ENCODE data around the gene CTXND1.

CTXND1 gene

GRCh38 chr15:80186597-80186996 is 65.4 kb downstream of the CTXND1 start:
- Mint-ChIP-seq H3K9me3 (no peaks in the 10 kb centered on the region), H3K4me1 (ENCODE audit: low read depth) (no peaks in the 10 kb centered on the region), H3K27ac (no peak overlapping the region), H3K4me3 (no peak overlapping the region), H3K27me3 (ENCODE audit: low read depth) (no peaks in the 10 kb centered on the region), H3K36me3 (ENCODE audit: low read depth) (peaks cover 28% of the 10 kb centered on the region)

DNA sequence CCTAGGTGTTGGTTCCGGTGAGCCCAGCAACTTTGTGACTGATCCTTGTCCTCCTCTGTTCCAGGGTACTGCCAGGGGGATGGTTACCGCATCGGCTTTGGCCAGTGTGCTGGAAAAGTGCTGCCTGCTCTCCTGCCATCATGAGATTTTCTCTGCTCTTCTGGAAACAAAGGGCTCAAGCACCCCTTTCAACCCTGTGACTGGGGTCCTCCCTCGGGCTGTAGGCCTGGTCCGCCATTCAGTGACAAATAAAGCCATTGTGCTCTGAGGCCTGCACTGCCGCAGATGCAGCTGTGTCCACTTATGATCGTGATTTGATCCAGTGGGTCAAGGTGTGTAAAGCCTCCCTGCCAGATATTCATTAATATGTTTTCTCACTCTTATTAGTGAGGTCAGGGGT is 65.9 kb downstream of the CTXND1 start:
- H3K27ac Mint-ChIP-seq = no peak overlapping the region
- H3K4me1 Mint-ChIP-seq (ENCODE audit: low read depth) = no peaks in the 10 kb centered on the region
- peaks cover 28% of the 10 kb centered on the region for H3K36me3 Mint-ChIP-seq (ENCODE audit: low read depth)
- H3K9me3 Mint-ChIP-seq = no peaks in the 10 kb centered on the region
- H3K4me3 Mint-ChIP-seq = no peak overlapping the region
- H3K27me3 Mint-ChIP-seq (ENCODE audit: low read depth) = no peaks in the 10 kb centered on the region

DNA sequence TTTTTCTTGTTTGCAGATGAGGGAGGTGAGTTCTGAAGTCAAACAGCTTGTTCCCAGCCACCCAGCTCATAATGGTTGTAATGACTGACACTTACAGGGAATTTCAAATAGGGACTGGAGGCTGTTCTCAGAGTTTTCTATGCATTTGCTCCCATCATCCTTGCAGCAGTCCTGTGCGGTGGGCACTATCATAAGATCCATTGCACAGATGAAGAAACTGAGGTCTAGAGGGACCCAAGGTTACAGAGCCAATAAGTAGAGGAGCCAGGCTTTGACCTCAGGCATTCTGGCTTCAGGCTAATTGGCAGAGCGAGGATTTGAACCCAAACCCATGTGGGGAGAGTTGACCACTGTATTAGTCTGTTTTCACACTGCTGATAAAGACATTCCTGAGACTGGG is 66.9 kb downstream of the CTXND1 start:
- no peaks in the 10 kb centered on the region for H3K4me1 Mint-ChIP-seq (ENCODE audit: low read depth)
- no peaks in the 10 kb centered on the region for H3K27me3 Mint-ChIP-seq (ENCODE audit: low read depth)
- no peak overlapping the region for H3K27ac Mint-ChIP-seq
- H3K4me3 Mint-ChIP-seq = no peak overlapping the region
- H3K9me3 Mint-ChIP-seq = no peaks in the 10 kb centered on the region
- H3K36me3 Mint-ChIP-seq (ENCODE audit: low read depth) = peaks cover 28% of the 10 kb centered on the region

DNA sequence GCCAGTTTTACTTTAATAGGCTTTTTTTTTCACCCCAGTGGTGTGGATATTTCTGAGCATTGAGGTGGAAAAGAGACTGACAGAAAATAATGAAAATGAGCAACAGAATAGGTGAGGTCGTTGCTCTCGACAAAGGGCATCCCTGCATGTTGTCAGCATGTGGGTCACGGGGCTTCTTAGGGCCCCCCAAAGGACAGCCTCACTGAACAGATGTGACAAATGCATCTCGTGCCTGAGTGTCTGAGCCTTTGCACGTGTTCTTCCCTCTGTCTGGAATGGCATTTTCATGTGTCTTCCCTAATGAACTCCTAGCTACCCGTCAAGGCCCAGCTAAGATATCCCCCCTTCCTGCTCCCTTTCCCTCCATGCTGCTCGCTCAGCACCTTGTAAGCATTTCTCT is 67.5 kb downstream of the CTXND1 start:
- Mint-ChIP-seq H3K4me1 (ENCODE audit: low read depth) (no peaks in the 10 kb centered on the region), H3K27me3 (ENCODE audit: low read depth) (no peaks in the 10 kb centered on the region), H3K27ac (no peak overlapping the region), H3K9me3 (no peaks in the 10 kb centered on the region), H3K36me3 (ENCODE audit: low read depth) (peaks cover 30% of the 10 kb centered on the region), H3K4me3 (no peak overlapping the region)

DNA sequence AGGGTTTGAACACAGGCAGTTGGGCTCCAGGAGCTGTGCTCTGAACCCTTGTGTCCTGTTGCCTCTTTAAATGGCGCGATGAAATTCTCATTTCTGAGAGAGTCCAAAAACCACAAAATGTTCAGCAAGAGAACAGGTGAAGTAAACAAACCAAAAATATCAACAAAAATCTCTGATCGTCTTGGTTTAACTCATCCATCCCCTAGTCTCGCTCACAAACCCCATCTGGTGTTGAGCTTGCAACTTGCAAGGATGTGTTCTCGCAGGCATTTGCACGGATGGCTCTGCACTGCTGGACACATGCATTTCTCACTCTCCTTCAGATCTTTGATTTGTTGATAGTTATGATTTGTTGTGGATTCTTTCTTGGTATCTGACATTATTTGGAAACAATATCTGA is 68.1 kb downstream of the CTXND1 start:
- Mint-ChIP-seq H3K27ac (no peak overlapping the region), H3K27me3 (ENCODE audit: low read depth) (no peaks in the 10 kb centered on the region), H3K36me3 (ENCODE audit: low read depth) (peaks cover 30% of the 10 kb centered on the region), H3K4me1 (ENCODE audit: low read depth) (no peaks in the 10 kb centered on the region), H3K9me3 (no peaks in the 10 kb centered on the region), H3K4me3 (no peak overlapping the region)

DNA sequence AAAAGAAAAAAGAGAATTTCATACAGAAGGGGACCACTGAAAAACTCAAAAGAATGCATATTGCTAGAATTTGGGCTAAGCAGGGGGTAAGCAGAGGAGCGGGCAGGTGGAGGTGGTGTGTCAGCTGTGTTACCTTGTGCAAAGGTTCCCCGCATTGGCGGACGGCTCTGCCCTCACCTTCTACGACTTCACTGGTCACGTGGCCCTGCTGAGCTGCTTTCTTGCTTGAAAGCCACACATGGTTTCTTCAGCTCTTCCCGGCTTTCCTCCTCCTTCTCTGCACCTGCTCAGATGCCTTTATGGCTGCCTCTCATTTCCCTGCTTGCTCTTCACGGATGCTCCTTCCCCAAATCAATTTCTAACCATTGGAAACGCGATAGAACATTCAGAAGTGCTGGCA is 68.7 kb downstream of the CTXND1 start:
- H3K27me3 Mint-ChIP-seq (ENCODE audit: low read depth) = no peaks in the 10 kb centered on the region
- H3K4me3 Mint-ChIP-seq = no peak overlapping the region
- no peaks in the 10 kb centered on the region for H3K9me3 Mint-ChIP-seq
- H3K36me3 Mint-ChIP-seq (ENCODE audit: low read depth) = peaks cover 24% of the 10 kb centered on the region
- H3K27ac Mint-ChIP-seq = no peak overlapping the region
- no peaks in the 10 kb centered on the region for H3K4me1 Mint-ChIP-seq (ENCODE audit: low read depth)

DNA sequence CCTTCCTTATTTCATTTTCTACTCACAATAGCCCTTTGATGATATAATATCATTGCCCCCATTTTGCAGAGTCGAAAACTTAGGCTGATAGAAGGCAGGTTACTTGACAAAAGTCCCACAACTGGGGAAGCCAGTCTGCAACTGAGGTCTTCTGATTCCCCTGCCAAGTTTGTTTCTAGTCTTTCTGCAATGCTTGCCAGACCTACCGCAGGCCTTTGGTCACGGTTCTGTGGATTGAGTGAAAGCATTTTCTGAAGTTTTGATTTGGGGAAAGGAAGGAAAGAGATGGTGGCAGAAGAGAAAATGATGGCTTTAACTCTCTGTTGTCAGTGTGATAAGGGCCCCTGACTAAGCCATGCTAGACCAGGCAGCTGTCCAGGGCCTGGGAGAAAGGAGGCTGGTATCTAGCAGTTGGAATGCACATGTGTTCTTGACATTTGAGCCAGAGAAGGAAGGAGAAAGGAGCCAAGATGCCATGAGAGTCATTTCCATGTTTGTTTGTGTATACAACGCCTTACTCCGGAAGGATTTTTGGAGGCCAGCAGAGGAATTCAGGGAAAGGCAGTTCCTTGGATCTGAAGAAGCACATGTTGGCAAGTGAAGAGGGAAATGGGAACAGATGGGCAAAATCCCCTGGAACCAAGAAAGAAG is 69.3 kb downstream of the CTXND1 start:
- Mint-ChIP-seq H3K27ac (no peak overlapping the region), H3K4me3 (no peak overlapping the region), H3K9me3 (no peaks in the 10 kb centered on the region), H3K27me3 (ENCODE audit: low read depth) (no peaks in the 10 kb centered on the region), H3K36me3 (ENCODE audit: low read depth) (peaks cover 24% of the 10 kb centered on the region), H3K4me1 (ENCODE audit: low read depth) (no peaks in the 10 kb centered on the region)

- Mint-ChIP-seq H3K4me1 (ENCODE audit: low read depth) (no peaks in the 10 kb centered on the region), H3K27me3 (ENCODE audit: low read depth) (no peaks in the 10 kb centered on the region), H3K27ac (no peak overlapping the region), H3K9me3 (no peaks in the 10 kb centered on the region), H3K4me3 (no peak overlapping the region), H3K36me3 (ENCODE audit: low read depth) (peaks cover 26% of the 10 kb centered on the region)
These were observed 71.0 kb downstream of the CTXND1 start for GRCh38 chr15:80180986-80181385.

- H3K9me3 Mint-ChIP-seq = no peaks in the 10 kb centered on the region
- H3K27me3 Mint-ChIP-seq (ENCODE audit: low read depth) = no peaks in the 10 kb centered on the region
- H3K4me3 Mint-ChIP-seq = no peak overlapping the region
- H3K27ac Mint-ChIP-seq = no peak overlapping the region
- no peaks in the 10 kb centered on the region for H3K4me1 Mint-ChIP-seq (ENCODE audit: low read depth)
- H3K36me3 Mint-ChIP-seq (ENCODE audit: low read depth) = peaks cover 25% of the 10 kb centered on the region
These were observed 71.5 kb downstream of the CTXND1 start for GRCh38 chr15:80180468-80180867.

GRCh38 chr15:80179935-80180334 is 72.1 kb downstream of the CTXND1 start:
- no peaks in the 10 kb centered on the region for H3K4me1 Mint-ChIP-seq (ENCODE audit: low read depth)
- H3K27me3 Mint-ChIP-seq (ENCODE audit: low read depth) = no peaks in the 10 kb centered on the region
- peaks cover 20% of the 10 kb centered on the region for H3K36me3 Mint-ChIP-seq (ENCODE audit: low read depth)
- no peak overlapping the region for H3K27ac Mint-ChIP-seq
- no peak overlapping the region for H3K4me3 Mint-ChIP-seq
- no peaks in the 10 kb centered on the region for H3K9me3 Mint-ChIP-seq

GRCh38 chr15:80179025-80179759 is 72.8 kb downstream of the CTXND1 start:
- Mint-ChIP-seq H3K27ac (no peak overlapping the region), H3K4me3 (no peak overlapping the region), H3K4me1 (ENCODE audit: low read depth) (no peaks in the 10 kb centered on the region), H3K9me3 (no peaks in the 10 kb centered on the region), H3K27me3 (ENCODE audit: low read depth) (no peaks in the 10 kb centered on the region), H3K36me3 (ENCODE audit: low read depth) (peaks cover 17% of the 10 kb centered on the region)

GRCh38 chr15:80177156-80177555 is 74.9 kb downstream of the CTXND1 start:
- Mint-ChIP-seq H3K36me3 (ENCODE audit: low read depth) (peaks cover 20% of the 10 kb centered on the region), H3K4me3 (no peak overlapping the region), H3K4me1 (ENCODE audit: low read depth) (no peaks in the 10 kb centered on the region)

GRCh38 chr15:80176443-80176842 is 75.6 kb downstream of the CTXND1 start:
- no peak overlapping the region for H3K27ac Mint-ChIP-seq
- H3K4me1 Mint-ChIP-seq (ENCODE audit: low read depth) = no peaks in the 10 kb centered on the region
- no peak overlapping the region for H3K4me3 Mint-ChIP-seq
- H3K36me3 Mint-ChIP-seq (ENCODE audit: low read depth) = peaks cover 17% of the 10 kb centered on the region
- no peaks in the 10 kb centered on the region for H3K27me3 Mint-ChIP-seq (ENCODE audit: low read depth)
- no peaks in the 10 kb centered on the region for H3K9me3 Mint-ChIP-seq

More at GRCh38 chr15:80177156-80177555, 74.9 kb downstream of the CTXND1 start:
- Mint-ChIP-seq H3K9me3 (no peaks in the 10 kb centered on the region), H3K27ac (no peak overlapping the region), H3K27me3 (ENCODE audit: low read depth) (no peaks in the 10 kb centered on the region)

- H3K4me3 Mint-ChIP-seq = no peak overlapping the region
- H3K9me3 Mint-ChIP-seq = no peaks in the 10 kb centered on the region
- H3K36me3 Mint-ChIP-seq (ENCODE audit: low read depth) = peaks cover 21% of the 10 kb centered on the region
- no peaks in the 10 kb centered on the region for H3K27me3 Mint-ChIP-seq (ENCODE audit: low read depth)
- H3K4me1 Mint-ChIP-seq (ENCODE audit: low read depth) = no peaks in the 10 kb centered on the region
- H3K27ac Mint-ChIP-seq = no peak overlapping the region
These were observed 76.6 kb downstream of the CTXND1 start for GRCh38 chr15:80175436-80175835.

DNA sequence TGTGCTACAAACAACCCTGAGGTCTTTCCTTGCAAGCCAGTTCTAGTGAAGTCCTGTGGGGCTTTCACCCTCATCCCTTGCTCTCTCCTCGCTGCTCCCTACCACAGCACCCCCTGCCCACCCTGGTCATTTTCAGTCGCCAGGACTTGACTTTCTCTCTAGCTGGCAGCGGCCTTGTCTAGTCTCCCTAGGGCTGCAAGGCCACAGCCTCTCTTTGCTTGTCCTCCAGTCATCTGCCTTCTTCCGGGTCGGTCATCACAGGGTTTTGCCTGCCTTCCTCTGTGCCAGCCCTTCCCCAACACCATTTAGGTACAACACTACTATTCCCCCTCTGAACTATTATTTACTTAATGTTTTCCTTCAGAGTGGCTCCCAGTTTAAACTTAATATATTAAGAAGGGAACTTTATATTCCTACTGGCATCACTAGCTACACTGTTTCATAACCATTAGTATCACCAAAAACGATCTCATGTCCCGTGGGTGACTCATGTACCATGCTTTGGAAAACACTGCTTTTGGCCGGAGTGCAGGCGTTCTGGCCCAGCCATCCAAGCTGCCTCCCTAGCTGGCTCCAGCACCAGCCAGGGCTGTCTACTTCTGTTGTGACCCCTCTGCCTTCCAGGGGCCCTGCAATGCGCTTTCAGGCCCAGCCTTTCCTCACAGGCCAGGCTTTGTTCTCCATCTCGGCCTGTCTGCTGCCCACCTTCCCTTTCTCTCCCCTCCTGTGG is 77.8 kb downstream of the CTXND1 start:
- Mint-ChIP-seq H3K36me3 (ENCODE audit: low read depth) (peaks cover 20% of the 10 kb centered on the region), H3K4me1 (ENCODE audit: low read depth) (no peaks in the 10 kb centered on the region), H3K4me3 (no peak overlapping the region), H3K9me3 (no peaks in the 10 kb centered on the region), H3K27ac (no peak overlapping the region), H3K27me3 (ENCODE audit: low read depth) (no peaks in the 10 kb centered on the region)
